Measurements from ENCODE around the gene PROB1. TPM values are rescaled to one million over a fixed set of nuclear protein-coding genes. Genes with fewer than 3 reads are reported as not detected.

Gene PROB1
- polyA plus RNA-seq, 1 of the 3 experiments (the other 2 are of a cell fraction) = 0.44 TPM

DNA sequence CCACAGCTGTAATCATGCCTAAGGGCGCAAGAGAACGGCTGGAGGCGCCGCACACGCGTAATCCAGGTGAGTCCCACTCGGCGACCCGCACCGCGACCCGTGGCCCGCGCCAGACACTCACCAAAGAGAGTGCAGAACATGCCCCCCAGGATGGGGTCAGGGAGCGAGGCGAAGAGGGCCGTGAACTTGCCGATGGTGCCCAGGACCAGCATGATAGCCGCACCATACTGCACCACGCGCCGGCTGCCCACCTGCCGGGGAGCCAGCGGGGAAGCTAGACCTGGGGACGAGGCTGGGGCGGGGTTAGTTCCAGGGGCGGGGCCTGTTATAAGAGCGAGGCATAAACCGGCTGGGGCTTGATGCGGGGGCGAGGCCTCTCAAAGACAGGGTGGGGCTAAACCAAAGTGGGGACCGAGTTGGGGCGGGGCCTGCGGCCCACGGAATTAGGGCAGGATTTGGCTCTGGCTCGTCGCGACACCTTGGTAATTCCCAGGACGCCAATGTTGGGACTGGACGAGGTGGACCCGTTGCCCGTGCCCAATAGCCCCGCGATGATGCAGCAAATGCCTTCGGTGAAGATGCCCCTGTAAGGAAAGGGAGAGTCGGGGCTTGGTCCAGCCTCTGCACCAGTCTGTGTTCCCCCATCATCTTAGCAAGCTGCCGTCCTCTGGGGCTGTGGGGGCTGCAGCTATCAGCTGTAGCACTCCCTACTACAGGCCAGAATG is 16.6 kb downstream of the PROB1 start:
- Histone ChIP-seq H3K9ac (no peak overlapping the region), H4K20me1 (ENCODE audit: insufficient read depth) (peaks cover 7% of the 10 kb centered on the region; the same call in 1 of the 2 replicates), H3K79me2 (ENCODE audit: insufficient read depth) (no peaks in the 10 kb centered on the region), H3F3A (replicated peaks; ENCODE audit: insufficient read depth) (peaks cover 5% of the 10 kb centered on the region), H3K4me3 (ENCODE audit: low read depth in 2 of 2, low read length in 1 of 2) (no peak overlapping the region), H3K27ac (ENCODE audit: low read depth in 2 of 2, low read length in 1 of 2) (no peak overlapping the region), H2AFZ (ENCODE audit: low read depth) (no peak overlapping the region), H3K36me3 (replicated peaks in 1 of 2; ENCODE audit: control insufficient read depth in 1 of 2, insufficient read depth in 2 of 2, low read length in 1 of 2) (no peaks in the 10 kb centered on the region), H3K9me3 (no peaks in the 10 kb centered on the region), H3K4me1 (ENCODE audit: control insufficient read depth in 1 of 2, insufficient read depth in 2 of 2, low read depth in 1 of 2, low read length in 1 of 2) (peaks cover 8 to 15% of the 10 kb centered on the region in 2 experiments; a peak in 2 of 4 replicates), H3K4me2 (no peak overlapping the region), H3K9me2 (no peaks in the 10 kb centered on the region), H3K27me3 (ENCODE audit: insufficient read depth) (no peaks in the 10 kb centered on the region)
- TF ChIP-seq YY1 (IDR thresholded peaks at IDR 0.05; ENCODE audit: low read depth) = no peak
- TF ChIP-seq RCOR1 (IDR thresholded peaks at IDR 0.05; ENCODE audit: low read length) = no peak
- no peak for TF ChIP-seq SIN3A (IDR thresholded peaks at IDR 0.05; ENCODE audit: borderline replicate concordance, low read depth, low read length)
- no peak for TF ChIP-seq FOXM1 (IDR thresholded peaks at IDR 0.05; ENCODE audit: low read depth)
- TF ChIP-seq, protein P1, sequence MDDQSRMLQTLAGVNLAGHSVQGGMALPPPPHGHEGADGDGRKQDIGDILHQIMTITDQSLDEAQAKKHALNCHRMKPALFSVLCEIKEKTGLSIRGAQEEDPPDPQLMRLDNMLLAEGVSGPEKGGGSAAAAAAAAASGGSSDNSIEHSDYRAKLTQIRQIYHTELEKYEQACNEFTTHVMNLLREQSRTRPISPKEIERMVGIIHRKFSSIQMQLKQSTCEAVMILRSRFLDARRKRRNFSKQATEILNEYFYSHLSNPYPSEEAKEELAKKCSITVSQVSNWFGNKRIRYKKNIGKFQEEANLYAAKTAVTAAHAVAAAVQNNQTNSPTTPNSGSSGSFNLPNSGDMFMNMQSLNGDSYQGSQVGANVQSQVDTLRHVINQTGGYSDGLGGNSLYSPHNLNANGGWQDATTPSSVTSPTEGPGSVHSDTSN (IDR thresholded peaks at IDR 0.05) = no peak
- no peak for DNase-seq
- WGBS (ENCODE audit: low lambda C conversion rate) = 93% methylated on average over 36 of the region's 47 CpGs
- POLR2A ChIA-PET = interaction anchor here (0.6 kb wide), 1 partner anchor 15 kb away, joined by 3 read pairs; no protein-coding TSS in a partner anchor
- CTCF ChIA-PET = interaction anchor here (1.3 kb wide), 2 partner anchors 14 to 15 kb away, joined by 3 to 4 read pairs; no protein-coding TSS in a partner anchor

DNA sequence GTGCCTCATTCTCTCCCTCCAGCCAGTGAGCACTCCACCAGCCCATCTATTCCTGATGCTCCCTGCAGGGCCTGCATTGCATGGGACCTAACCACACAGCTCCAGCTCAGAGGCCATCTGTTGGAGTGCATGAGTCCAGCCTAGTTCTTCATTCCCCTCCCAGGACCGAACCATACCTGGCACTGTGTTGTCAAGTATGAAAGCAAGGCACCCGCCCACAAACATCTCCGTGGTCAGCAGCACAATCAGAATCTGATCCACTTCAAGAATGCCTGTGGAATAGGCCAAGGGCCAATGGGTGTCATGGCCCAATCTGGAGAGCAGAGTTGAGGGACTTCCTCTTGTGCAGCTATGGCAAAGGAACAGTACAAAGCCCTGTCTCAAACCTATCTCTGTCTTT is 17.7 kb downstream of the PROB1 start:
- ChIA-PET POLR2A (no interaction called here), CTCF (interaction anchor here (1.3 kb wide), 1 partner anchor 16 kb away, joined by 3 read pairs; no protein-coding TSS in a partner anchor)
- Histone ChIP-seq H3K9ac (no peak overlapping the region), H3K79me2 (ENCODE audit: insufficient read depth) (no peaks in the 10 kb centered on the region), H3K27ac (ENCODE audit: low read depth in 2 of 2, low read length in 1 of 2) (no peak overlapping the region), H2AFZ (ENCODE audit: low read depth) (no peak overlapping the region), H3K4me1 (ENCODE audit: control insufficient read depth in 1 of 2, insufficient read depth in 2 of 2, low read depth in 1 of 2, low read length in 1 of 2) (peaks cover 4 to 9% of the 10 kb centered on the region in 2 experiments; a peak in 2 of 4 replicates), H4K20me1 (ENCODE audit: insufficient read depth) (peaks cover 7% of the 10 kb centered on the region; the same call in 1 of the 2 replicates), H3K9me2 (no peaks in the 10 kb centered on the region), H3K27me3 (ENCODE audit: insufficient read depth) (no peaks in the 10 kb centered on the region), H3K4me3 (ENCODE audit: low read depth in 2 of 2, low read length in 1 of 2) (no peak overlapping the region), H3F3A (replicated peaks; ENCODE audit: insufficient read depth) (peaks cover 10% of the 10 kb centered on the region), H3K36me3 (replicated peaks in 1 of 2; ENCODE audit: control insufficient read depth in 1 of 2, insufficient read depth in 2 of 2, low read length in 1 of 2) (peaks cover 1 to 5% of the 10 kb centered on the region in 2 experiments), H3K4me2 (no peak overlapping the region), H3K9me3 (no peaks in the 10 kb centered on the region)
- no peak for DNase-seq
- 94% methylated on average over 3 of the region's 3 CpGs for WGBS (ENCODE audit: low lambda C conversion rate)
- TF ChIP-seq YY1 (IDR thresholded peaks at IDR 0.05; ENCODE audit: low read depth) = no peak
- no peak for TF ChIP-seq SIN3A (IDR thresholded peaks at IDR 0.05; ENCODE audit: borderline replicate concordance, low read depth, low read length)
- TF ChIP-seq, protein P2, sequence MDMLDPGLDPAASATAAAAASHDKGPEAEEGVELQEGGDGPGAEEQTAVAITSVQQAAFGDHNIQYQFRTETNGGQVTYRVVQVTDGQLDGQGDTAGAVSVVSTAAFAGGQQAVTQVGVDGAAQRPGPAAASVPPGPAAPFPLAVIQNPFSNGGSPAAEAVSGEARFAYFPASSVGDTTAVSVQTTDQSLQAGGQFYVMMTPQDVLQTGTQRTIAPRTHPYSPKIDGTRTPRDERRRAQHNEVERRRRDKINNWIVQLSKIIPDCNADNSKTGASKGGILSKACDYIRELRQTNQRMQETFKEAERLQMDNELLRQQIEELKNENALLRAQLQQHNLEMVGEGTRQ (IDR thresholded peaks at IDR 0.05; ENCODE audit: borderline replicate concordance, low read depth, low read length) = no peak

DNA sequence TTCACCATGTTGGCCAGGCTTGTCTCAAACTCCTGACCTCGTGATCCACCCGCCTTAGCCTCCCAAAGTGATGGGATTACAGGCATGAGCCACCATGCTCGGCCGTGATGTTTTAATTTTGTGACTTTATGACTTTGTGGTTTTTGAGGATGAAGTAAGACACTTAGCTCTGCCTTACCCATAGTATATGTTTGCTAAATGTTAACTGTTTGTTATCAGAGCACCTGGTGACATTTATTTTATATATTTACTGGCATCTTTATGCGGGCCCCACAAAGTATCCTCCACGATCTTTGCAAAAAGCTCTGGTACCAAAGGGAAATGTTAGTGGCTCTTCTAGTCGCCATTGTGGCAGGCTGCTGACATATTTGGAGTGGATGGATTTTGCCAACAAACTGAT is 18.5 kb downstream of the PROB1 start:
- Histone ChIP-seq H3K9me2 (no peaks in the 10 kb centered on the region), H3K4me2 (no peak overlapping the region), H3K9me3 (no peaks in the 10 kb centered on the region), H3K27me3 (ENCODE audit: insufficient read depth) (no peaks in the 10 kb centered on the region), H2AFZ (ENCODE audit: low read depth) (no peak overlapping the region), H3F3A (replicated peaks; ENCODE audit: insufficient read depth) (peaks cover 11% of the 10 kb centered on the region), H3K27ac (ENCODE audit: low read depth in 2 of 2, low read length in 1 of 2) (no peak overlapping the region), H3K79me2 (ENCODE audit: insufficient read depth) (no peaks in the 10 kb centered on the region), H3K4me3 (ENCODE audit: low read depth in 2 of 2, low read length in 1 of 2) (no peak overlapping the region), H3K9ac (no peak overlapping the region), H3K36me3 (replicated peaks in 1 of 2; ENCODE audit: control insufficient read depth in 1 of 2, insufficient read depth in 2 of 2, low read length in 1 of 2) (peaks cover 10 to 13% of the 10 kb centered on the region in 2 experiments), H4K20me1 (ENCODE audit: insufficient read depth) (peaks cover 7% of the 10 kb centered on the region; the same call in 1 of the 2 replicates), H3K4me1 (ENCODE audit: control insufficient read depth in 1 of 2, insufficient read depth in 2 of 2, low read depth in 1 of 2, low read length in 1 of 2) (peaks cover 0 to 9% of the 10 kb centered on the region in 2 experiments; a peak in 2 of 4 replicates)
- ChIA-PET POLR2A (no interaction called here), CTCF (no interaction called here)
- no peak for DNase-seq
- WGBS (ENCODE audit: low lambda C conversion rate) = 92% methylated on average over 7 of the region's 7 CpGs
- no peak for TF ChIP-seq TCF12 (IDR thresholded peaks at IDR 0.05)
- no peak for TF ChIP-seq MXI1 (IDR thresholded peaks at IDR 0.05; ENCODE audit: low read depth, low read length)
- TF ChIP-seq SMC3 (IDR thresholded peaks at IDR 0.05; ENCODE audit: low read depth, low read length) = no peak
- TF ChIP-seq, protein P3, sequence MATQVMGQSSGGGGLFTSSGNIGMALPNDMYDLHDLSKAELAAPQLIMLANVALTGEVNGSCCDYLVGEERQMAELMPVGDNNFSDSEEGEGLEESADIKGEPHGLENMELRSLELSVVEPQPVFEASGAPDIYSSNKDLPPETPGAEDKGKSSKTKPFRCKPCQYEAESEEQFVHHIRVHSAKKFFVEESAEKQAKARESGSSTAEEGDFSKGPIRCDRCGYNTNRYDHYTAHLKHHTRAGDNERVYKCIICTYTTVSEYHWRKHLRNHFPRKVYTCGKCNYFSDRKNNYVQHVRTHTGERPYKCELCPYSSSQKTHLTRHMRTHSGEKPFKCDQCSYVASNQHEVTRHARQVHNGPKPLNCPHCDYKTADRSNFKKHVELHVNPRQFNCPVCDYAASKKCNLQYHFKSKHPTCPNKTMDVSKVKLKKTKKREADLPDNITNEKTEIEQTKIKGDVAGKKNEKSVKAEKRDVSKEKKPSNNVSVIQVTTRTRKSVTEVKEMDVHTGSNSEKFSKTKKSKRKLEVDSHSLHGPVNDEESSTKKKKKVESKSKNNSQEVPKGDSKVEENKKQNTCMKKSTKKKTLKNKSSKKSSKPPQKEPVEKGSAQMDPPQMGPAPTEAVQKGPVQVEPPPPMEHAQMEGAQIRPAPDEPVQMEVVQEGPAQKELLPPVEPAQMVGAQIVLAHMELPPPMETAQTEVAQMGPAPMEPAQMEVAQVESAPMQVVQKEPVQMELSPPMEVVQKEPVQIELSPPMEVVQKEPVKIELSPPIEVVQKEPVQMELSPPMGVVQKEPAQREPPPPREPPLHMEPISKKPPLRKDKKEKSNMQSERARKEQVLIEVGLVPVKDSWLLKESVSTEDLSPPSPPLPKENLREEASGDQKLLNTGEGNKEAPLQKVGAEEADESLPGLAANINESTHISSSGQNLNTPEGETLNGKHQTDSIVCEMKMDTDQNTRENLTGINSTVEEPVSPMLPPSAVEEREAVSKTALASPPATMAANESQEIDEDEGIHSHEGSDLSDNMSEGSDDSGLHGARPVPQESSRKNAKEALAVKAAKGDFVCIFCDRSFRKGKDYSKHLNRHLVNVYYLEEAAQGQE (IDR thresholded peaks at IDR 0.05; ENCODE audit: low read depth, low read length) = no peak
- no peak for TF ChIP-seq GABPA (IDR thresholded peaks at IDR 0.05; ENCODE audit: low read depth)
- TF ChIP-seq JUND (IDR thresholded peaks at IDR 0.05) = no peak
- TF ChIP-seq, protein P2 (IDR thresholded peaks at IDR 0.05; ENCODE audit: borderline replicate concordance, low read depth, low read length) = no peak
- TF ChIP-seq FOSL2 (IDR thresholded peaks at IDR 0.05; ENCODE audit: borderline replicate concordance, low read depth) = no peak

Data from SK-N-SH (cell line).